Central memory CD8-positive, alpha-beta T cell (primary cell): Measurements from ENCODE around the gene CDH8.

Source experiments
- ATAC-seq: fragments of 150-1000 bp; cut with Tn5 transposase; replicated peaks from 2 replicates; pipeline ENCODE4 v1.10.0; 2022; ENCODE audit warnings: mild to moderate bottlenecking, moderate FRiP score, moderate number of reproducible peaks; ENCODE audit not compliant: poor library complexity, severe bottlenecking; ENCODE audit errors: extremely low read depth
- DNase-seq, 2 donors: peaks; one replicate each; pipeline ENCODE4 v3.0.0; 2021; ENCODE audit warnings: low spot score in 2 of 2
- H3K27ac Mint-ChIP-seq: one replicate; pipeline ENCODE4 v1.8.0; 2022; ENCODE audit warnings: low read depth, mild to moderate bottlenecking, moderate library complexity, mixed read lengths
- H3K27me3 Mint-ChIP-seq: one replicate; pipeline ENCODE4 v1.8.0; 2022; ENCODE audit warnings: mixed read lengths
- H3K36me3 Mint-ChIP-seq: one replicate; pipeline ENCODE4 v1.8.0; 2022; ENCODE audit warnings: mild to moderate bottlenecking, moderate library complexity, mixed read lengths; ENCODE audit not compliant: insufficient read depth
- H3K4me1 Mint-ChIP-seq: one replicate; pipeline ENCODE4 v1.8.0; 2022; ENCODE audit warnings: mixed read lengths
- H3K4me3 Mint-ChIP-seq: one replicate; pipeline ENCODE4 v1.8.0; 2022; ENCODE audit warnings: mild to moderate bottlenecking, moderate library complexity, mixed read lengths
- H3K9me3 Mint-ChIP-seq: one replicate; pipeline ENCODE4 v1.8.0; 2022; ENCODE audit warnings: mixed read lengths

The CDH8 gene

DNA sequence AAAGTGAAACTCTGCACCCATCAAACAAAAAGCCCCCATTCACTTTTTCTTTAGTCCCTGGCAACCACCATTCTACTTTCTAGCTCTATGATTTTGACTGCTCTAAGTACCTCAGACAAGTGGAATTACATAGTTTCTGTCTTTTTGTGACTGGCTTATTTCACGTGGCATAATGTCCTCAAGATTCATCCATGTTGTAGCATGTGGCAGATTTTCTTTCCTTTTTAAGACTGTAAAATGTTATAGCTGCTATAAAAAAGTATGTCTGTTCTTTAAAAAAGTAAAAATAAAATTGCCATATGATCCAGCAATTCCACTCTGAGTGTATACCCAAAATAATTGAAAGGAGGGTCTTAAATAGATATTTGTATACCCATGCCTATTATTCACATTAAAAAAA, 429.7 kb downstream of the CDH8 start:
- H3K27ac Mint-ChIP-seq: no peak overlapping the region
- DNase-seq: no peak
- H3K27me3 Mint-ChIP-seq: no peaks in the 10 kb centered on the region
- no peak overlapping the region for H3K4me3 Mint-ChIP-seq
- no peak for ATAC-seq
- H3K36me3 Mint-ChIP-seq: peaks cover 2% of the 10 kb centered on the region
- H3K9me3 Mint-ChIP-seq: peaks cover 23% of the 10 kb centered on the region
- no peaks in the 10 kb centered on the region for H3K4me1 Mint-ChIP-seq
